ENCODE measurements around the gene CD109. TPM values are rescaled to one million over a fixed set of nuclear protein-coding genes. Genes with fewer than 3 reads are reported as not detected.

The CD109 gene
- total and polyA plus RNA-seq, 10 of the 15 experiments (the other 5 are each of a cell fraction or from before 2014, with no cell fraction given): 0.27 to 4.4 (median 2.1) TPM

DNA sequence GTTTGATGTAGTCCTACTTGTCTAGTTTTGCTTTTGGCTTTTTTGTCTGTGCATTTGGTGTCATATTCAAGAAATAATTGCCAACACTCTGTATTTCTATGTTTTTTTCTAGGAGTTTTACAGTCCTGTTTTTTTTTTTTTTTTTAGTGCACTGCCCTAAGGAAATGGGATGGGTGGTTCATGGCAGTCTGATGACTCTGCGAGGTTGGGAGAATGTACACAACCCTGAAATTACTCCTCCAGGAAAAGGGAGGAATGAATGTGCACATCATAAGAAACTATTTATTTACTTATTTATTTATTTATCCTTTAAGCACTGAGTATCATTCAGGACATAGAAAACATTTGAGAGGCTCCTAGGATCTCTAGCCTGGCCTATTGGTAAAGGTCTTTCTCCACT lies 27.0 kb upstream of the CD109 start:
- intact Hi-C loops (cut with micrococcal nuclease; ENCODE audit: unreplicated experiment): no loop called here

More for the DNA sequence above, 27.0 kb upstream of the CD109 start:
- CTCF ChIA-PET: no interaction called here
- Histone ChIP-seq H3K4me3 (no peak overlapping the region), H4K20me1 (ENCODE audit: control insufficient read depth, insufficient read depth) (no peaks in the 10 kb centered on the region), H3K27me3 (replicated peaks in 1 of 2; ENCODE audit: control insufficient read depth in 2 of 2, insufficient read depth in 2 of 2, low read length in 1 of 2) (no peaks in the 10 kb centered on the region), H3K27ac (ENCODE audit: control insufficient read depth, insufficient read depth) (no peak overlapping the region), H3K79me2 (ENCODE audit: control insufficient read depth, insufficient read depth, low read length) (no peaks in the 10 kb centered on the region), H3K9ac (ENCODE audit: control insufficient read depth, insufficient read depth, low read length) (no peak overlapping the region), H3K4me2 (ENCODE audit: control insufficient read depth, insufficient read depth) (no peak overlapping the region), H2AFZ (ENCODE audit: control insufficient read depth, low read depth, low read length) (no peak overlapping the region), H3K36me3 (ENCODE audit: control insufficient read depth in 2 of 2, insufficient read depth in 2 of 2, low read length in 1 of 2) (no peaks in the 10 kb centered on the region), H3K4me1 (ENCODE audit: control insufficient read depth, insufficient read depth, low read length) (no peaks in the 10 kb centered on the region), H3K9me3 (replicated peaks; ENCODE audit: control insufficient read depth, insufficient read depth, low read length) (no peaks in the 10 kb centered on the region)
- SMC1A ChIA-PET (ENCODE audit: uncharacterized antibody, unreplicated experiment): no interaction called here
- in situ Hi-C loops (cut with MboI): no loop called here
- DNase-seq (ENCODE audit: low read depth, low spot score) (no peak), ATAC-seq (no peak), FAIRE-seq (no peak)
- 100% methylated on average over 1 of the region's 1 CpG for WGBS (ENCODE audit: insufficient coverage, insufficient replicate concordance, low lambda C conversion rate, missing lambda C conversion rate)
- RAD21 ChIA-PET (ENCODE audit: unreplicated experiment): no interaction called here
- no TSS peak for BruUV-seq (replicated peaks)
- POLR2A ChIA-PET: no interaction called here
- TF ChIP-seq, protein P1, sequence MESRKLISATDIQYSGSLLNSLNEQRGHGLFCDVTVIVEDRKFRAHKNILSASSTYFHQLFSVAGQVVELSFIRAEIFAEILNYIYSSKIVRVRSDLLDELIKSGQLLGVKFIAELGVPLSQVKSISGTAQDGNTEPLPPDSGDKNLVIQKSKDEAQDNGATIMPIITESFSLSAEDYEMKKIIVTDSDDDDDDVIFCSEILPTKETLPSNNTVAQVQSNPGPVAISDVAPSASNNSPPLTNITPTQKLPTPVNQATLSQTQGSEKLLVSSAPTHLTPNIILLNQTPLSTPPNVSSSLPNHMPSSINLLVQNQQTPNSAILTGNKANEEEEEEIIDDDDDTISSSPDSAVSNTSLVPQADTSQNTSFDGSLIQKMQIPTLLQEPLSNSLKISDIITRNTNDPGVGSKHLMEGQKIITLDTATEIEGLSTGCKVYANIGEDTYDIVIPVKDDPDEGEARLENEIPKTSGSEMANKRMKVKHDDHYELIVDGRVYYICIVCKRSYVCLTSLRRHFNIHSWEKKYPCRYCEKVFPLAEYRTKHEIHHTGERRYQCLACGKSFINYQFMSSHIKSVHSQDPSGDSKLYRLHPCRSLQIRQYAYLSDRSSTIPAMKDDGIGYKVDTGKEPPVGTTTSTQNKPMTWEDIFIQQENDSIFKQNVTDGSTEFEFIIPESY (IDR thresholded peaks at IDR 0.05): no peak
- TF ChIP-seq POLR2AphosphoS2 (IDR thresholded peaks at IDR 0.05; ENCODE audit: low read depth, low read length) (no peak), CEBPB (IDR thresholded peaks at IDR 0.05; ENCODE audit: borderline replicate concordance in 1 of 2, low read depth in 2 of 2, low read length in 2 of 2) (no peak), RBBP5 (conservative IDR thresholded peaks at IDR 0.05) (no peak), NFXL1 (IDR thresholded peaks at IDR 0.05; ENCODE audit: borderline replicate concordance) (no peak), GATAD2B (conservative IDR thresholded peaks at IDR 0.05; ENCODE audit: low read depth) (no peak), FOXM1 (IDR thresholded peaks at IDR 0.05; ENCODE audit: low read depth, low read length) (no peak), TAF1 (IDR thresholded peaks at IDR 0.05; ENCODE audit: borderline replicate concordance, low read depth, low read length) (no peak), PML (IDR thresholded peaks at IDR 0.05; ENCODE audit: low read length) (no peak), HDAC2 (IDR thresholded peaks at IDR 0.05) (no peak), EED (IDR thresholded peaks at IDR 0.05; ENCODE audit: low read depth) (no peak), DPF2 (IDR thresholded peaks at IDR 0.05) (no peak), SREBF1 (IDR thresholded peaks at IDR 0.05; ENCODE audit: low read length) (no peak)
